Measurements from ENCODE around the gene SLC44A5. TPM values are rescaled to one million over a fixed set of nuclear protein-coding genes. Genes with fewer than 3 reads are reported as not detected.

Gene SLC44A5
- total RNA-seq, 1 experiment from 2014 or later = 0.80 TPM

DNA sequence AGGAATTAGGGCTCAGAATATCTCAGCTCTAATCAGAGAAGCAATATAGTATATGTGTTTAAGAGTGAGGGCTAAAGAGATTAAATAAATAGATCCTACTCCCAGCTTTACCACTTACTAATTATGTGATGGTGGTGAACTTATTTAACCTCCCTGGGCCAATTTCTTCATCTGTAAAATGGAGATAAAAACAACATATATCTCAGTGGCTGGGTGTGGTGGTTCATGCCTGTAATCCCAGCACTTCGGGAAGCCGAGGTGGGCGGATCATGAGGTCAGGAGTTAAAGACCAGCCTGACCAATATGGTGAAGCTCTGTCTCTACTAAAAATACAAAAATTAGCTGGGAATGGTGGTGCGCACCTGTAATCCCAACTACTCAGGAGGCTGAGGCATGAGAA is 135.2 kb downstream of the SLC44A5 start:
- Histone ChIP-seq H3K4me1 (ENCODE audit: insufficient read depth, low read length, poor library complexity, severe bottlenecking) (peaks cover 20% of the 10 kb centered on the region), H3K27me3 (replicated peaks; ENCODE audit: insufficient read depth, low read depth, low read length, poor library complexity) (peaks cover 9% of the 10 kb centered on the region), H3K36me3 (ENCODE audit: insufficient read depth, low read length, poor library complexity, severe bottlenecking) (no peaks in the 10 kb centered on the region), H3K9me3 (ENCODE audit: low read depth, low read length, poor library complexity, severe bottlenecking) (no peaks in the 10 kb centered on the region), H3K4me3 (ENCODE audit: low read depth, low read length, poor library complexity, severe bottlenecking) (no peak overlapping the region), H3K27ac (ENCODE audit: low read depth, low read length, poor library complexity, severe bottlenecking) (no peak overlapping the region)
- no TSS peak for BruUV-seq (replicated peaks)
- intact Hi-C loops (cut with micrococcal nuclease; ENCODE audit: unreplicated experiment) = no loop called here
- ChIA-PET POLR2A (ENCODE audit: low non-redundant PET) (no interaction called here), CTCF (no interaction called here)
- TF ChIP-seq, protein P1, sequence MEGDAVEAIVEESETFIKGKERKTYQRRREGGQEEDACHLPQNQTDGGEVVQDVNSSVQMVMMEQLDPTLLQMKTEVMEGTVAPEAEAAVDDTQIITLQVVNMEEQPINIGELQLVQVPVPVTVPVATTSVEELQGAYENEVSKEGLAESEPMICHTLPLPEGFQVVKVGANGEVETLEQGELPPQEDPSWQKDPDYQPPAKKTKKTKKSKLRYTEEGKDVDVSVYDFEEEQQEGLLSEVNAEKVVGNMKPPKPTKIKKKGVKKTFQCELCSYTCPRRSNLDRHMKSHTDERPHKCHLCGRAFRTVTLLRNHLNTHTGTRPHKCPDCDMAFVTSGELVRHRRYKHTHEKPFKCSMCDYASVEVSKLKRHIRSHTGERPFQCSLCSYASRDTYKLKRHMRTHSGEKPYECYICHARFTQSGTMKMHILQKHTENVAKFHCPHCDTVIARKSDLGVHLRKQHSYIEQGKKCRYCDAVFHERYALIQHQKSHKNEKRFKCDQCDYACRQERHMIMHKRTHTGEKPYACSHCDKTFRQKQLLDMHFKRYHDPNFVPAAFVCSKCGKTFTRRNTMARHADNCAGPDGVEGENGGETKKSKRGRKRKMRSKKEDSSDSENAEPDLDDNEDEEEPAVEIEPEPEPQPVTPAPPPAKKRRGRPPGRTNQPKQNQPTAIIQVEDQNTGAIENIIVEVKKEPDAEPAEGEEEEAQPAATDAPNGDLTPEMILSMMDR (conservative IDR thresholded peaks at IDR 0.05; ENCODE audit: low read depth, low read length) = no peak
- TF ChIP-seq EZH2 (IDR thresholded peaks at IDR 0.05; ENCODE audit: borderline replicate concordance, low read depth, low read length, poor library complexity, severe bottlenecking) = no peak
- DNase-seq (ENCODE audit: low spot score) = no peak

GRCh38 chr1:75472971-75473603 is 137.8 kb downstream of the SLC44A5 start:
- TF ChIP-seq, protein P1 (conservative IDR thresholded peaks at IDR 0.05; ENCODE audit: low read depth, low read length) = no peak
- no peak for TF ChIP-seq EZH2 (IDR thresholded peaks at IDR 0.05; ENCODE audit: borderline replicate concordance, low read depth, low read length, poor library complexity, severe bottlenecking)
- no peaks in the 10 kb centered on the region for H3K36me3 ChIP-seq (ENCODE audit: insufficient read depth, low read length, poor library complexity, severe bottlenecking)
- intact Hi-C loops (cut with micrococcal nuclease; ENCODE audit: unreplicated experiment) = no loop called here
- DNase-seq (ENCODE audit: low spot score) = peak; percentile 75
- CTCF ChIA-PET = no interaction called here
- peaks cover 20% of the 10 kb centered on the region for H3K4me1 ChIP-seq (ENCODE audit: insufficient read depth, low read length, poor library complexity, severe bottlenecking)
- no peak overlapping the region for H3K27ac ChIP-seq (ENCODE audit: low read depth, low read length, poor library complexity, severe bottlenecking)
- POLR2A ChIA-PET (ENCODE audit: low non-redundant PET) = no interaction called here
- no TSS peak for BruUV-seq (replicated peaks)
- no peak overlapping the region for H3K4me3 ChIP-seq (ENCODE audit: low read depth, low read length, poor library complexity, severe bottlenecking)
- no peaks in the 10 kb centered on the region for H3K9me3 ChIP-seq (ENCODE audit: low read depth, low read length, poor library complexity, severe bottlenecking)
- peaks cover 16% of the 10 kb centered on the region for H3K27me3 ChIP-seq (replicated peaks; ENCODE audit: insufficient read depth, low read depth, low read length, poor library complexity)

DNA sequence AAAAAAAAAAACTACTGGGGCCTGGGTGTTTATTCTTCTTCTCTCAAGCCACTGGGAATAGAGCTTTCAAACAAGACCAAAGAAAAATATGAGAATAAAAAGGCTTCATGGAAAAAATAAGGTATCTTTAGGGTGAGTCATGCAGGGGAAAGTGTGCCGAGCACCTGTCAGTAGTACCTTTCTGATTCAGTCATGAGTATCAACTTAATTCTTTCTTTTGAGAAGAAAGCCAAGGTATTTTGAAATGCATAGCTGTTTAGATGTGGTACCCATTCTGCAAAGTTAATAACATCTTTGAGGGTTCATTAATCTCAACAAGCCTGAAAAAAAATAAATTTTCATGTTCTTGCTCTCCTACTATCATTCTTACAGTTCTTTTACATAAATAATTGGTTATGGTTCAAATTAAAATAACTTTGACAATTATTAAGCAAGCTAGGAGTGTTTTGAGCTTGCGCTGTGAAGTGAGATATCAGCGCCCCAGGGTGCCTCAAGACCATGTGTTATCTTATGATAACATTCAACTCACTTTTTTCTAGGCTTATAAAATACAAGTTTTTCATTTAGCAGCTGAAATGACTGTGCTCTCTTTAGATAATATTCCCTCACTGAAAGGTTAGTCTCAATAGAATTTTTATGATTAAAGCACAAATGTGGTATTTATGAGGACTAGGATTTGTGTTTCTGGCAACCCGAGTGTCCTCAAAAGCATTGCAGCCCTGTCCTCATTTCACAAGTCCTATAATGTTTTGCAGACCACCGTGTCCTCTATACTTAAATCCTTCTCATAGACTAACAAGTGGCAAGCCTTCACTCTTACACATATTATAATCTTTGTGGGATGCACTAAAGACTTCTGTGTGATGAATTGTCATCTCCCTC is 138.6 kb downstream of the SLC44A5 start:
- intact Hi-C loops (cut with micrococcal nuclease; ENCODE audit: unreplicated experiment) = no loop called here
- TF ChIP-seq EZH2 (IDR thresholded peaks at IDR 0.05; ENCODE audit: borderline replicate concordance, low read depth, low read length, poor library complexity, severe bottlenecking) = no peak
- TF ChIP-seq, protein P1 (conservative IDR thresholded peaks at IDR 0.05; ENCODE audit: low read depth, low read length) = no peak
- Histone ChIP-seq H3K27me3 (replicated peaks; ENCODE audit: insufficient read depth, low read depth, low read length, poor library complexity) (peaks cover 18% of the 10 kb centered on the region), H3K36me3 (ENCODE audit: insufficient read depth, low read length, poor library complexity, severe bottlenecking) (no peaks in the 10 kb centered on the region), H3K9me3 (ENCODE audit: low read depth, low read length, poor library complexity, severe bottlenecking) (no peaks in the 10 kb centered on the region), H3K4me3 (ENCODE audit: low read depth, low read length, poor library complexity, severe bottlenecking) (no peak overlapping the region), H3K27ac (ENCODE audit: low read depth, low read length, poor library complexity, severe bottlenecking) (no peak overlapping the region), H3K4me1 (ENCODE audit: insufficient read depth, low read length, poor library complexity, severe bottlenecking) (peaks cover 20% of the 10 kb centered on the region)
- DNase-seq (ENCODE audit: low spot score) = no peak
- BruUV-seq (replicated peaks) = no TSS peak
- ChIA-PET CTCF (no interaction called here), POLR2A (ENCODE audit: low non-redundant PET) (no interaction called here)
